SK-N-SH (cell line): ENCODE measurements around the gene GPC5. TPM values are rescaled to one million over a fixed set of nuclear protein-coding genes. Genes with fewer than 3 reads are reported as not detected.

ENCODE experiments used
- CTCF ChIA-PET: fragments of 300-600, 350-600 bp; formaldehyde crosslinking; extraction: SDS; loops from one replicate; lab custom pipeline; 2021; lab: Yijun Ruan, JAX
- POLR2A ChIA-PET: fragments of 350-600 bp; sonication (Branson Sonifier 250); formaldehyde crosslinking; extraction: SDS; loops from one replicate; lab custom pipeline; 2020; ENCODE audit warnings: antibody characterized with exemption, inconsistent platforms; lab: Yijun Ruan, JAX
- DNase-seq: peaks from one replicate; pipeline ENCODE4 v3.0.0; 2012
- H2AFZ ChIP-seq: fragments of 200-600 bp; sonication (generic); 2 replicates; pipeline ENCODE4 v1.8.1; 2016; ENCODE audit warnings: antibody characterized with exemption, mild to moderate bottlenecking, low read depth
- H3F3A ChIP-seq: fragments of 200-600 bp; sonication (generic); replicated peaks from 2 replicates; pipeline ENCODE3; 2016; ENCODE audit warnings: antibody characterized with exemption, mild to moderate bottlenecking; ENCODE audit not compliant: insufficient read depth
- H3K27ac ChIP-seq, 2 experiments: fragments of 200-500 bp in 1 of 2; fragments of 200-600 bp in 1 of 2; sonication (Bioruptor generic) in 1 of 2; sonication (generic), shearing (Covaris generic) in 1 of 2; 2 replicates each; pipeline versions ENCODE4 v1.5.1 to v1.6.1; 2014 to 2016; ENCODE audit warnings: low read depth in 2 of 2, inconsistent platforms in 1 of 2, low read length in 1 of 2, mild to moderate bottlenecking in 1 of 2, mixed read lengths in 1 of 2
- H3K27me3 ChIP-seq: fragments of 200-600 bp; sonication (generic), shearing (Covaris generic); 2 replicates; pipeline ENCODE4 v1.6.1; 2016; ENCODE audit warnings: mixed run types; ENCODE audit not compliant: insufficient read depth
- H3K36me3 ChIP-seq, 2 experiments: fragments of 200-500 bp in 1 of 2; fragments of 200-600 bp in 1 of 2; sonication (Bioruptor generic) in 1 of 2; sonication (generic) in 1 of 2; replicated peaks in 1 of 2; 2 replicates each; pipeline versions ENCODE3 to v1.5.1; 2014 to 2016; ENCODE audit warnings: low read length in 1 of 2, mild to moderate bottlenecking in 1 of 2; ENCODE audit not compliant: insufficient read depth in 2 of 2, control insufficient read depth in 1 of 2
- H3K4me1 ChIP-seq, 2 experiments: fragments of 200-500 bp in 1 of 2; fragments of 200-600 bp in 1 of 2; sonication (Bioruptor generic) in 1 of 2; sonication (generic), shearing (Covaris generic) in 1 of 2; 2 replicates each; pipeline versions ENCODE4 v1.5.1 to v1.6.1; 2014 to 2016; ENCODE audit warnings: low read depth in 1 of 2, low read length in 1 of 2, mixed run types in 1 of 2; ENCODE audit not compliant: insufficient read depth in 2 of 2, control insufficient read depth in 1 of 2
- H3K4me2 ChIP-seq: fragments of 200-600 bp; sonication (generic), shearing (Covaris generic); 2 replicates; pipeline ENCODE4 v1.6.1; 2017; ENCODE audit warnings: mixed run types
- H3K4me3 ChIP-seq, 2 experiments: fragments of 200-500 bp in 1 of 2; fragments of 200-600 bp in 1 of 2; sonication (Bioruptor generic) in 1 of 2; sonication (generic), shearing (Covaris generic) in 1 of 2; 2 replicates each; pipeline versions ENCODE4 v1.5.1 to v1.8.1; 2014 to 2016; ENCODE audit warnings: low read depth in 2 of 2, inconsistent platforms in 1 of 2, low read length in 1 of 2, mild to moderate bottlenecking in 1 of 2, mixed read lengths in 1 of 2, moderate library complexity in 1 of 2
- H3K79me2 ChIP-seq: fragments of 200-600 bp; sonication (generic); 2 replicates; pipeline ENCODE4 v1.8.1; 2017; ENCODE audit warnings: mild to moderate bottlenecking; ENCODE audit not compliant: insufficient read depth
- H3K9ac ChIP-seq: fragments of 200-600 bp; sonication (generic); 2 replicates; pipeline ENCODE4 v1.6.1; 2017; ENCODE audit warnings: mixed run types
- H3K9me2 ChIP-seq: fragments of 200-600 bp; sonication (generic); 2 replicates; pipeline ENCODE4 v1.6.1; 2017; ENCODE audit warnings: mixed run types
- H3K9me3 ChIP-seq: fragments of 200-600 bp; sonication (generic); 2 replicates; pipeline ENCODE4 v1.6.1; 2017; ENCODE audit warnings: mixed run types, mild to moderate bottlenecking, moderate library complexity
- H4K20me1 ChIP-seq: fragments of 200-600 bp; sonication (generic); 2 replicates; pipeline ENCODE4 v1.6.1; 2017; ENCODE audit warnings: mild to moderate bottlenecking, mixed run types; ENCODE audit not compliant: insufficient read depth
- CTCF ChIP-seq: fragments of 200-600 bp; sonication (generic); IDR thresholded peaks from 2 replicates; pipeline ENCODE4 v1.6.1; 2017; ENCODE audit warnings: antibody characterized with exemption, mild to moderate bottlenecking, moderate library complexity
- ELF1 ChIP-seq: IDR thresholded peaks from 2 replicates; pipeline ENCODE4 v1.4.0; 2012
- EP300 ChIP-seq, 2 experiments: IDR thresholded peaks; 2 replicates each; pipeline versions ENCODE4 v1.4.0 to v1.6.1; 2012; ENCODE audit warnings: borderline replicate concordance in 1 of 2, low read depth in 1 of 2, low read length in 1 of 2
- FOSL2 ChIP-seq: IDR thresholded peaks from 2 replicates; pipeline ENCODE4 v1.4.0; 2012; ENCODE audit warnings: low read depth, mild to moderate bottlenecking, moderate library complexity, borderline replicate concordance
- FOXJ3 ChIP-seq: sonication (generic); formaldehyde crosslinking; IDR thresholded peaks from 2 replicates; pipeline ENCODE4 v1.5.1; 2020; ENCODE audit warnings: mild to moderate bottlenecking, missing genetic modification reagents
- JUND ChIP-seq: IDR thresholded peaks from 2 replicates; pipeline ENCODE4 v1.4.0; 2012
- MEF2A ChIP-seq: IDR thresholded peaks from 2 replicates; pipeline ENCODE4 v1.4.0; 2012; ENCODE audit warnings: low read depth, borderline replicate concordance
- NFIC ChIP-seq: IDR thresholded peaks from 2 replicates; pipeline ENCODE4 v1.4.0; 2012; ENCODE audit warnings: borderline replicate concordance
- POLR2AphosphoS5 ChIP-seq: IDR thresholded peaks from 2 replicates; pipeline ENCODE4 v1.6.1; 2012; ENCODE audit warnings: low read depth, low read length
- RAD21 ChIP-seq: IDR thresholded peaks from 2 replicates; pipeline ENCODE4 v1.6.1; 2012; ENCODE audit warnings: mild to moderate bottlenecking, low read length
- RCOR1 ChIP-seq: fragments of 150-350 bp; IDR thresholded peaks from 2 replicates; pipeline ENCODE4 v1.6.1; 2017; ENCODE audit warnings: antibody characterized with exemption, low read length
- RFX5 ChIP-seq: IDR thresholded peaks from 2 replicates; pipeline ENCODE4 v1.6.1; 2012; ENCODE audit warnings: mild to moderate bottlenecking, improper control_type of control experiment, low read length
- RXRA ChIP-seq: IDR thresholded peaks from 2 replicates; pipeline ENCODE4 v1.4.0; 2012; ENCODE audit warnings: low read depth, mild to moderate bottlenecking, borderline replicate concordance
- SMC3 ChIP-seq: IDR thresholded peaks from 2 replicates; pipeline ENCODE4 v1.6.1; 2012; ENCODE audit warnings: low read depth, low read length, improper control_type of control experiment
- TEAD4 ChIP-seq: IDR thresholded peaks from 2 replicates; pipeline ENCODE4 v1.4.0; 2012; ENCODE audit warnings: mild to moderate bottlenecking, borderline replicate concordance; ENCODE audit not compliant: insufficient read depth
- USF1 ChIP-seq: IDR thresholded peaks from 2 replicates; pipeline ENCODE4 v1.4.0; 2012; ENCODE audit warnings: low read depth, borderline replicate concordance
- YY1 ChIP-seq: IDR thresholded peaks from 2 replicates; pipeline ENCODE4 v1.4.0; 2012; ENCODE audit warnings: low read depth, mild to moderate bottlenecking
- ZBTB33 ChIP-seq: IDR thresholded peaks from 2 replicates; pipeline ENCODE4 v1.4.0; 2012; ENCODE audit warnings: low read depth, borderline replicate concordance
- WGBS: methylation state at CpG from one replicate; pipeline ENCODE4 v1.1.6; 2017; ENCODE audit warnings: low lambda C conversion rate; 5-methylcytosine and 5-hydroxymethylcytosine counted together
- polyA plus RNA-seq, 3 experiments: library from polyadenylated mRNA; depleted of rRNA; stranded (reverse); fragments of >200 nt; gene quantifications; 2 replicates each; pipeline ENCODE4 v1.2.3, GENCODE V29; 2012

The GPC5 gene
- polyA plus RNA-seq, 1 of the 3 experiments (the other 2 are of a cell fraction), result 0.03 TPM

- Histone ChIP-seq H3K4me2 (no peak overlapping the region), H3K27ac (no peak overlapping the region), H3F3A (no peaks in the 10 kb centered on the region), H3K9me2 (no peaks in the 10 kb centered on the region), H3K27me3 (no peaks in the 10 kb centered on the region), H3K9ac (no peak overlapping the region), H2AFZ (no peak overlapping the region), H4K20me1 (no peaks in the 10 kb centered on the region), H3K4me1 (no peaks in the 10 kb centered on the region), H3K4me3 (no peak overlapping the region), H3K79me2 (no peaks in the 10 kb centered on the region), H3K9me3 (no peaks in the 10 kb centered on the region), H3K36me3 (no peaks in the 10 kb centered on the region)
- WGBS, result 19% methylated on average over 2 of the region's 2 CpGs
- DNase-seq, result no peak
- POLR2A ChIA-PET, result no interaction called here
- CTCF ChIA-PET, result interaction anchor here (0.7 kb wide), 1 partner anchor 30 kb away, joined by 3 read pairs; no protein-coding TSS in a partner anchor
- no peak for TF ChIP-seq RXRA
- TF ChIP-seq POLR2AphosphoS5, result no peak
- TF ChIP-seq NFIC, result no peak
- TF ChIP-seq SMC3, result no peak
- no peak for TF ChIP-seq USF1
- TF ChIP-seq ZBTB33, result no peak
- no peak for TF ChIP-seq CTCF
- TF ChIP-seq RFX5, result no peak
- no peak for TF ChIP-seq RAD21
- TF ChIP-seq MEF2A, result no peak
- no peak for TF ChIP-seq RCOR1
- TF ChIP-seq EP300 (IDR thresholded peaks at IDR 0.05; ENCODE audit: borderline replicate concordance in 1 of 2, low read depth in 1 of 2, low read length in 1 of 2), result no peak
- no peak for TF ChIP-seq YY1
Measured at GRCh38 chr13:92436924-92437323, 1038.5 kb downstream of the GPC5 start.

GRCh38 chr13:92444244-92444643, 1045.8 kb downstream of the GPC5 start:
- Histone ChIP-seq H3F3A (no peaks in the 10 kb centered on the region), H3K27me3 (no peaks in the 10 kb centered on the region), H3K27ac (no peak overlapping the region), H3K4me1 (no peaks in the 10 kb centered on the region), H3K4me3 (no peak overlapping the region), H3K9ac (no peak overlapping the region), H3K9me3 (no peaks in the 10 kb centered on the region), H3K36me3 (no peaks in the 10 kb centered on the region), H2AFZ (no peak overlapping the region), H4K20me1 (no peaks in the 10 kb centered on the region), H3K9me2 (no peaks in the 10 kb centered on the region), H3K4me2 (no peak overlapping the region), H3K79me2 (no peaks in the 10 kb centered on the region)
- CTCF ChIA-PET, result no interaction called here
- no peak for TF ChIP-seq RAD21
- TF ChIP-seq ELF1, result no peak
- TF ChIP-seq TEAD4, result no peak
- TF ChIP-seq FOXJ3, result no peak
- TF ChIP-seq JUND, result no peak
- no peak for TF ChIP-seq RCOR1
- no peak for TF ChIP-seq FOSL2
- no peak for DNase-seq
- POLR2A ChIA-PET, result no interaction called here
- 46% methylated on average over 1 of the region's 1 CpG for WGBS
